H9 (cell line): ENCODE results near the gene GALNT16. TPM values are rescaled to one million over a fixed set of nuclear protein-coding genes. Genes with fewer than 3 reads are reported as not detected.

Experiments
- DNase-seq: peaks from one replicate; pipeline ENCODE4 v3.0.0-alpha.2; 2017
- H2AFZ ChIP-seq: one replicate; pipeline ENCODE4 v1.6.1; 2013; ENCODE audit warnings: mild to moderate bottlenecking, low read length, control low read depth, moderate library complexity
- H2AK5ac ChIP-seq: 2 replicates; pipeline ENCODE4 v1.6.1; 2013; ENCODE audit warnings: low read length, control low read depth, mixed read lengths; ENCODE audit not compliant: insufficient read length
- H2BK120ac ChIP-seq: one replicate; pipeline ENCODE4 v1.6.1; 2013; ENCODE audit warnings: low read depth, mild to moderate bottlenecking, low read length, control low read depth, inconsistent platforms; ENCODE audit not compliant: poor library complexity, severe bottlenecking
- H2BK12ac ChIP-seq: 2 replicates; pipeline ENCODE4 v1.6.1; 2013; ENCODE audit warnings: low read length, control low read depth, mixed read lengths, low read depth; ENCODE audit not compliant: insufficient read length
- H2BK15ac ChIP-seq: 2 replicates; pipeline ENCODE4 v1.6.1; 2013; ENCODE audit warnings: low read depth, low read length, control low read depth
- H2BK20ac ChIP-seq: one replicate; pipeline ENCODE4 v1.6.1; 2013; ENCODE audit warnings: low read depth, mild to moderate bottlenecking, low read length, control low read depth, inconsistent platforms; ENCODE audit not compliant: poor library complexity, severe bottlenecking
- H2BK5ac ChIP-seq: 2 replicates; pipeline ENCODE4 v1.6.1; 2013; ENCODE audit warnings: low read length, control low read depth, mixed read lengths; ENCODE audit not compliant: insufficient read length
- H3K14ac ChIP-seq: 2 replicates; pipeline ENCODE4 v1.6.1; 2013; ENCODE audit warnings: low read length, control low read depth; ENCODE audit not compliant: insufficient read depth
- H3K18ac ChIP-seq: 2 replicates; pipeline ENCODE4 v1.6.1; 2013; ENCODE audit warnings: low read depth, mild to moderate bottlenecking, mixed read lengths, low read length, control low read depth; ENCODE audit not compliant: insufficient read length
- H3K23ac ChIP-seq: 2 replicates; pipeline ENCODE4 v1.6.1; 2013; ENCODE audit warnings: low read length, control low read depth, mixed read lengths, low read depth; ENCODE audit not compliant: insufficient read length
- H3K23me2 ChIP-seq: 2 replicates; pipeline ENCODE4 v1.6.1; 2013; ENCODE audit warnings: low read depth, mild to moderate bottlenecking, mixed read lengths, low read length, control low read depth; ENCODE audit not compliant: insufficient read length, poor library complexity, severe bottlenecking
- H3K27ac ChIP-seq: 2 replicates; pipeline ENCODE4 v1.5.1; 2013; ENCODE audit warnings: low read length, control low read depth, mixed read lengths, low read depth; ENCODE audit not compliant: insufficient read length
- H3K27me3 ChIP-seq: 2 replicates; pipeline ENCODE4 v1.6.1; 2013; ENCODE audit warnings: low read length, control low read depth, inconsistent platforms; ENCODE audit not compliant: insufficient read depth
- H3K4ac ChIP-seq: 2 replicates; pipeline ENCODE4 v1.6.1; 2013; ENCODE audit warnings: low read depth, mild to moderate bottlenecking, control low read depth, inconsistent platforms, low read length, moderate library complexity
- H3K4me1 ChIP-seq: 2 replicates; pipeline ENCODE4 v1.6.1; 2013; ENCODE audit warnings: low read length, control low read depth, inconsistent platforms; ENCODE audit not compliant: insufficient read depth
- H3K4me2 ChIP-seq: 2 replicates; pipeline ENCODE4 v1.6.1; 2013; ENCODE audit warnings: low read length, control low read depth, mixed read lengths; ENCODE audit not compliant: insufficient read length, insufficient read depth
- H3K56ac ChIP-seq: 2 replicates; pipeline ENCODE4 v1.6.1; 2013; ENCODE audit warnings: low read depth, mild to moderate bottlenecking, mixed read lengths, low read length, control low read depth; ENCODE audit not compliant: insufficient read length
- H3K79me1 ChIP-seq: 2 replicates; pipeline ENCODE4 v1.6.1; 2013; ENCODE audit warnings: low read depth, mild to moderate bottlenecking, moderate library complexity, low read length, control low read depth, inconsistent platforms; ENCODE audit not compliant: insufficient read depth, poor library complexity, severe bottlenecking
- H3K79me2 ChIP-seq: 2 replicates; pipeline ENCODE4 v1.6.1; 2013; ENCODE audit warnings: low read length, control low read depth, inconsistent platforms; ENCODE audit not compliant: insufficient read depth
- H3K9ac ChIP-seq: 2 replicates; pipeline ENCODE4 v1.6.1; 2013; ENCODE audit warnings: low read length, control low read depth, mixed read lengths; ENCODE audit not compliant: insufficient read length; ENCODE audit errors: extremely low read depth
- H3K9me3 ChIP-seq: one replicate; pipeline ENCODE4 v1.6.1; 2013; ENCODE audit warnings: low read depth, low read length, inconsistent platforms; ENCODE audit not compliant: control insufficient read depth
- H3T11ph ChIP-seq: one replicate; pipeline ENCODE4 v1.6.1; 2013; ENCODE audit warnings: mild to moderate bottlenecking, low read length, control low read depth, inconsistent platforms
- H4K20me1 ChIP-seq: one replicate; pipeline ENCODE4 v1.6.1; 2013; ENCODE audit not compliant: control insufficient read depth, insufficient read length, insufficient read depth
- H4K5ac ChIP-seq: 2 replicates; pipeline ENCODE4 v1.6.1; 2013; ENCODE audit warnings: low read depth, mild to moderate bottlenecking, mixed read lengths, low read length, control low read depth; ENCODE audit not compliant: insufficient read length
- H4K8ac ChIP-seq: replicated peaks from 2 replicates; pipeline ENCODE4 v1.6.1; 2013; ENCODE audit warnings: low read length, control low read depth, mixed read lengths, low read depth; ENCODE audit not compliant: insufficient read length
- H4K91ac ChIP-seq: 2 replicates; pipeline ENCODE4 v1.6.1; 2013; ENCODE audit warnings: low read depth, mild to moderate bottlenecking, moderate library complexity, mixed read lengths, low read length, control low read depth; ENCODE audit not compliant: insufficient read length
- H3K27ac Mint-ChIP-seq, 3 experiments: 2 replicates in 2 of 3; 3 replicates in 1 of 3; pipeline ENCODE4 v1.8.0; 2020 to 2021; ENCODE audit warnings: mixed read lengths in 3 of 3, mild to moderate bottlenecking in 1 of 3, moderate library complexity in 1 of 3
- H3K27me3 Mint-ChIP-seq: 2 replicates; pipeline ENCODE4 v1.8.0; 2021; ENCODE audit warnings: low read depth, mild to moderate bottlenecking, moderate library complexity, mixed read lengths
- H3K36me3 Mint-ChIP-seq, 3 experiments: 2 replicates in 2 of 3; 3 replicates in 1 of 3; pipeline ENCODE4 v1.8.0; 2020 to 2021; ENCODE audit warnings: low read depth in 3 of 3, mixed read lengths in 3 of 3; ENCODE audit not compliant: insufficient read depth in 1 of 3
- H3K4me1 Mint-ChIP-seq, 2 experiments: 2 replicates each; pipeline ENCODE4 v1.8.0; 2020; ENCODE audit warnings: mixed read lengths in 2 of 2
- H3K4me3 Mint-ChIP-seq, 2 experiments: 2 replicates in 1 of 2; 3 replicates in 1 of 2; pipeline ENCODE4 v1.8.0; 2020 to 2021; ENCODE audit warnings: mild to moderate bottlenecking in 2 of 2, mixed read lengths in 2 of 2, moderate library complexity in 1 of 2
- H3K9me3 Mint-ChIP-seq, 2 experiments: 2 replicates in 1 of 2; 3 replicates in 1 of 2; pipeline ENCODE4 v1.8.0; 2020; ENCODE audit warnings: mild to moderate bottlenecking in 2 of 2, mixed read lengths in 2 of 2, moderate library complexity in 1 of 2
- WGBS: extraction: QIAGEN DNeasy Blood & Tissue Kit; methylation state at CpG from one replicate; pipeline ENCODE4 v1.1.7; 2013; ENCODE audit warnings: missing lambda C conversion rate, low lambda C conversion rate, mixed read lengths; ENCODE audit not compliant: insufficient read length; ENCODE audit errors: extremely low coverage; 5-methylcytosine and 5-hydroxymethylcytosine counted together
- total RNA-seq: library from RNA; stranded (reverse); gene quantifications from 2 replicates; pipeline ENCODE4 v1.2.1, GENCODE V29; 2021
- TF ChIP-seq, protein P1 (sequence below): fragments of 200-600 bp; sonication (generic); conservative IDR thresholded peaks from 3 replicates; pipeline ENCODE4 v1.8.0; 2021; ENCODE audit warnings: antibody characterized with exemption, mild to moderate bottlenecking

Gene GALNT16
- total RNA-seq, 1 experiment from 2014 or later, result 2.3 TPM

DNA sequence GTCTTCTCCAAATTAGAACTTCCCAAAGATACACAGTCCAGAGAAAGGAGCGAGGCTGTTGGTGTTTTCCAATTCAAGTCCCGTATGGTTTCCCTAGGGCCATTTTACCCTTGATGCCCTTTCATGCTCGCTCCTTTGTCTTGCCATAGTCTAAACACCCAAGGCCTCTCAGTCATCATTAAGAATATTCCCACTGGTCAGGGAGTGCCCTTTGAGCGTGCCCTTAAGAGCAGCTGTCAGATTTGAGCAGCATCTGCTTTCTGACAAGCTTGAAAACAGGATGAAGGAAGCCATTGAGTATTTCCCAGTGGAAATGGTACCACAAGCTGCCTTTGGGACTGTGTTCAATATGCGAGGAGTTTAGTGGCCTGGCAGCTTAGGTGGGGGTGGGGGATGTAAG, 10.4 kb upstream of the GALNT16 start:
- Mint-ChIP-seq H3K27me3 (peaks cover 2% of the 10 kb centered on the region; the same call in 1 of the 2 replicates), H3K4me3 (no peak overlapping the region), H3K27ac (no peak overlapping the region), H3K4me1 (no peaks in the 10 kb centered on the region), H3K9me3 (no peaks in the 10 kb centered on the region), H3K36me3 (no peaks in the 10 kb centered on the region)
- H3K4me2 ChIP-seq, result no peak overlapping the region
- H2BK5ac ChIP-seq, result no peak overlapping the region
- TF ChIP-seq, protein P1, sequence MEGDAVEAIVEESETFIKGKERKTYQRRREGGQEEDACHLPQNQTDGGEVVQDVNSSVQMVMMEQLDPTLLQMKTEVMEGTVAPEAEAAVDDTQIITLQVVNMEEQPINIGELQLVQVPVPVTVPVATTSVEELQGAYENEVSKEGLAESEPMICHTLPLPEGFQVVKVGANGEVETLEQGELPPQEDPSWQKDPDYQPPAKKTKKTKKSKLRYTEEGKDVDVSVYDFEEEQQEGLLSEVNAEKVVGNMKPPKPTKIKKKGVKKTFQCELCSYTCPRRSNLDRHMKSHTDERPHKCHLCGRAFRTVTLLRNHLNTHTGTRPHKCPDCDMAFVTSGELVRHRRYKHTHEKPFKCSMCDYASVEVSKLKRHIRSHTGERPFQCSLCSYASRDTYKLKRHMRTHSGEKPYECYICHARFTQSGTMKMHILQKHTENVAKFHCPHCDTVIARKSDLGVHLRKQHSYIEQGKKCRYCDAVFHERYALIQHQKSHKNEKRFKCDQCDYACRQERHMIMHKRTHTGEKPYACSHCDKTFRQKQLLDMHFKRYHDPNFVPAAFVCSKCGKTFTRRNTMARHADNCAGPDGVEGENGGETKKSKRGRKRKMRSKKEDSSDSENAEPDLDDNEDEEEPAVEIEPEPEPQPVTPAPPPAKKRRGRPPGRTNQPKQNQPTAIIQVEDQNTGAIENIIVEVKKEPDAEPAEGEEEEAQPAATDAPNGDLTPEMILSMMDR, result no peak
- H4K8ac ChIP-seq, result no peak overlapping the region
- H3K4ac ChIP-seq, result no peak overlapping the region
- H3K27me3 ChIP-seq, result no peaks in the 10 kb centered on the region
- WGBS, result no CpG with 5 or more reads among the region's 5 CpGs
- no peak overlapping the region; the same call in 1 of the 2 replicates for H3K14ac ChIP-seq
- H3K79me2 ChIP-seq, result no peaks in the 10 kb centered on the region
- H2AFZ ChIP-seq, result no peak overlapping the region
- no peak overlapping the region for H4K91ac ChIP-seq
- no peak overlapping the region for H2BK120ac ChIP-seq
- no peak overlapping the region for H2BK12ac ChIP-seq
- no peak overlapping the region for H4K5ac ChIP-seq
- H3K9ac ChIP-seq, result no peak overlapping the region
- H3K9me3 ChIP-seq, result no peaks in the 10 kb centered on the region
- H2BK15ac ChIP-seq, result no peak overlapping the region
- DNase-seq, result no peak
- H3K18ac ChIP-seq, result no peak overlapping the region
- no peaks in the 10 kb centered on the region for H3K4me1 ChIP-seq
- no peak overlapping the region for H3K23ac ChIP-seq
- H4K20me1 ChIP-seq, result no peaks in the 10 kb centered on the region
- H3K79me1 ChIP-seq, result no peaks in the 10 kb centered on the region
- H3K23me2 ChIP-seq, result no peaks in the 10 kb centered on the region
- H2AK5ac ChIP-seq, result no peak overlapping the region
- H3K56ac ChIP-seq, result no peak overlapping the region
- no peak overlapping the region for H3K27ac ChIP-seq
- H2BK20ac ChIP-seq, result no peak overlapping the region
- H3T11ph ChIP-seq, result no peak overlapping the region
